Hepatocyte (in vitro differentiated cells): ENCODE results near the gene APC2. TPM values are rescaled to one million over a fixed set of nuclear protein-coding genes. Genes with fewer than 3 reads are reported as not detected.

Experiments
- DNase-seq: peaks from one replicate; pipeline ENCODE4 v3.0.0-alpha.2; 2016; ENCODE audit warnings: low spot score
- H2AFZ ChIP-seq: fragments of 200-600 bp; sonication (generic); 2 replicates; pipeline ENCODE4 v1.6.0; 2016; ENCODE audit warnings: antibody characterized with exemption, mild to moderate bottlenecking
- H3K27ac ChIP-seq: fragments of 200-600 bp; sonication (generic); 2 replicates; pipeline ENCODE4 v1.5.1; 2016; ENCODE audit warnings: mild to moderate bottlenecking
- H3K27me3 ChIP-seq: fragments of 200-600 bp; sonication (generic); 2 replicates; pipeline ENCODE4 v1.6.1; 2016
- H3K36me3 ChIP-seq: fragments of 200-600 bp; sonication (generic); replicated peaks from 2 replicates; pipeline ENCODE4 v1.5.1; 2016; ENCODE audit warnings: low read depth; ENCODE audit not compliant: insufficient read depth
- H3K4me1 ChIP-seq: fragments of 200-600 bp; sonication (generic); 2 replicates; pipeline ENCODE4 v1.5.1; 2016; ENCODE audit warnings: mild to moderate bottlenecking, moderate library complexity; ENCODE audit not compliant: insufficient read depth
- H3K4me2 ChIP-seq: fragments of 200-600 bp; sonication (generic); 2 replicates; pipeline ENCODE4 v1.6.0; 2016
- H3K4me3 ChIP-seq: fragments of 200-600 bp; sonication (generic); 2 replicates; pipeline ENCODE4 v1.5.1; 2016; ENCODE audit warnings: mild to moderate bottlenecking
- H3K79me2 ChIP-seq: fragments of 200-600 bp; sonication (generic); 2 replicates; pipeline ENCODE4 v1.6.0; 2017; ENCODE audit warnings: mild to moderate bottlenecking
- H3K9me2 ChIP-seq: fragments of 200-600 bp; sonication (generic); replicated peaks from 2 replicates; pipeline ENCODE4 v1.6.0; 2017; ENCODE audit warnings: mild to moderate bottlenecking; ENCODE audit not compliant: insufficient read depth
- H3K9me3 ChIP-seq: fragments of 200-600 bp; sonication (generic); 2 replicates; pipeline ENCODE4 v1.5.1; 2016; ENCODE audit warnings: low read depth, mild to moderate bottlenecking
- H4K20me1 ChIP-seq: fragments of 200-600 bp; sonication (generic); 2 replicates; pipeline ENCODE4 v1.6.0; 2016; ENCODE audit warnings: mild to moderate bottlenecking; ENCODE audit not compliant: insufficient read depth, poor library complexity, severe bottlenecking
- CTCF ChIP-seq: fragments of 200-600 bp; sonication (generic); IDR thresholded peaks from 2 replicates; pipeline ENCODE4 v1.5.1; 2016; ENCODE audit warnings: antibody characterized with exemption, mild to moderate bottlenecking; ENCODE audit not compliant: poor library complexity
- EZH2 ChIP-seq: fragments of 200-600 bp; sonication (generic); IDR thresholded peaks from 2 replicates; pipeline ENCODE4 v1.6.1; 2016; ENCODE audit warnings: antibody characterized with exemption, mild to moderate bottlenecking, borderline replicate concordance
- EZH2phosphoT487 ChIP-seq: fragments of 200-600 bp; sonication (generic); IDR thresholded peaks from one replicate; pipeline ENCODE4 v1.6.1; 2018; ENCODE audit warnings: antibody characterized with exemption, mild to moderate bottlenecking, low read depth, moderate library complexity; ENCODE audit not compliant: unreplicated experiment, severe bottlenecking
- WGBS: methylation state at CpG from one replicate; pipeline ENCODE4 v1.1.6; 2016; ENCODE audit warnings: low lambda C conversion rate; ENCODE audit errors: missing lambda C conversion rate; 5-methylcytosine and 5-hydroxymethylcytosine counted together
- polyA plus RNA-seq: library from polyadenylated mRNA; unstranded; fragments of >200 nt; fragmentation: Nextera tagmentation; extraction: Ambion mirVana; gene quantifications from 2 replicates; pipeline ENCODE4 v1.2.1, GENCODE V29; 2016
- total RNA-seq: library from RNA; depleted of rRNA; stranded (reverse); fragments of >200 nt; gene quantifications from 2 replicates; pipeline ENCODE4 v1.2.3, GENCODE V29; 2014

Gene APC2
- total and polyA plus RNA-seq, 2 experiments from 2014 or later, result 0.36 to 1.2 TPM

DNA sequence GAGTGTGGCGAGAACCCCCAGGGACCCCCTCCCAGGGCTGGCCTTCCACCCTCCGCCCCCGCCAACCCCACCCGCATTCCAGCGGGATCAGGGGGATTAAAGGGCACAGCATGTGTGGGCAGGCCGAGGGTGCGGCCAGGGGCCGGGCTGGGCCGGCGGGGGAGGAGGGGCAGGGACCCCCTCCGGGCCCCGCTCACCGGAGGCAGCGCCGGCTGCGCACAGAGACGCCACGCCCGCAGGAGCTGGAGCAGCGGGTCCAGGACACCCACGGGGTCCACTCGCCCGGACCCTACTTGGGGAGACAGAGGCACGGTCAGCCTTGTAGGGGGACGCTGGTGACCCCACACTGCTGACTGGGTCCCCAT lies 60.5 kb downstream of the APC2 start:
- H3K27me3 ChIP-seq, result no peaks in the 10 kb centered on the region

DNA sequence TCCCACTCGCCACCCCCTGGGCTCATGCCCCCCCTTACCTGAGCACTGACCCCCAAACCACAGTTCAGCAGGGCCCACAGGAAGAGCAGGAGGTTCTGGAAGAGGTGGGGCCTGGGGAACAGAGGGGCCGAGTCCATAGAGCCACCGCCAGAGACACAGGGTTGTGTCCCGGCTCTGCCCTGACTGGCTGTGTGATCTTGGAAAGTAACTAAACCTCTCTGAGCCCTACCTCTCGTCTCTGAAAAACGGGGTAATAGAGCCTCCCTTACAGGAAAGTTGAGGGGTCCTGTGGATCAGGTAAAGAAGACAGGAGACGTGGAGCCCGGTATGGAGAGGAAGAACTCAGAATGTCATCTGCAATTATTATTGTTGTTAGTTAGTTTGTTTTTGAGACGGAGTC lies 60.9 kb downstream of the APC2 start:
- Histone ChIP-seq H3K4me1 (peaks cover 35% of the 10 kb centered on the region), H3K27ac (peak overlapping the region; percentile 98), H3K36me3 (no peaks in the 10 kb centered on the region), H3K9me3 (no peaks in the 10 kb centered on the region), H3K27me3 (no peaks in the 10 kb centered on the region), H3K79me2 (peaks cover 13% of the 10 kb centered on the region), H2AFZ (no peak overlapping the region), H3K4me3 (no peak overlapping the region), H4K20me1 (no peaks in the 10 kb centered on the region), H3K4me2 (peak overlapping the region; percentile 99), H3K9me2 (no peaks in the 10 kb centered on the region)
- TF ChIP-seq EZH2phosphoT487, result no peak
- TF ChIP-seq EZH2, result no peak
- TF ChIP-seq CTCF, result no peak
- no peak for DNase-seq
- WGBS, result 67% methylated on average over 8 of the region's 9 CpGs

More for the DNA sequence above, 60.5 kb downstream of the APC2 start:
- H3K79me2 ChIP-seq, result peaks cover 13% of the 10 kb centered on the region
- peak overlapping the region; percentile 98 for H3K27ac ChIP-seq
- DNase-seq, result peak; percentile 75
- no peaks in the 10 kb centered on the region for H3K9me3 ChIP-seq
- H3K36me3 ChIP-seq, result no peaks in the 10 kb centered on the region
- no peak overlapping the region for H3K4me3 ChIP-seq
- no peaks in the 10 kb centered on the region for H4K20me1 ChIP-seq
- peak overlapping the region; percentile 99 for H3K4me2 ChIP-seq
- no peaks in the 10 kb centered on the region for H3K9me2 ChIP-seq
- H2AFZ ChIP-seq, result no peak overlapping the region
- WGBS, result 40% methylated on average over 2 of the region's 25 CpGs
- TF ChIP-seq CTCF, result no peak
- TF ChIP-seq EZH2, result no peak
- no peak for TF ChIP-seq EZH2phosphoT487
- H3K4me1 ChIP-seq, result peaks cover 35% of the 10 kb centered on the region

DNA sequence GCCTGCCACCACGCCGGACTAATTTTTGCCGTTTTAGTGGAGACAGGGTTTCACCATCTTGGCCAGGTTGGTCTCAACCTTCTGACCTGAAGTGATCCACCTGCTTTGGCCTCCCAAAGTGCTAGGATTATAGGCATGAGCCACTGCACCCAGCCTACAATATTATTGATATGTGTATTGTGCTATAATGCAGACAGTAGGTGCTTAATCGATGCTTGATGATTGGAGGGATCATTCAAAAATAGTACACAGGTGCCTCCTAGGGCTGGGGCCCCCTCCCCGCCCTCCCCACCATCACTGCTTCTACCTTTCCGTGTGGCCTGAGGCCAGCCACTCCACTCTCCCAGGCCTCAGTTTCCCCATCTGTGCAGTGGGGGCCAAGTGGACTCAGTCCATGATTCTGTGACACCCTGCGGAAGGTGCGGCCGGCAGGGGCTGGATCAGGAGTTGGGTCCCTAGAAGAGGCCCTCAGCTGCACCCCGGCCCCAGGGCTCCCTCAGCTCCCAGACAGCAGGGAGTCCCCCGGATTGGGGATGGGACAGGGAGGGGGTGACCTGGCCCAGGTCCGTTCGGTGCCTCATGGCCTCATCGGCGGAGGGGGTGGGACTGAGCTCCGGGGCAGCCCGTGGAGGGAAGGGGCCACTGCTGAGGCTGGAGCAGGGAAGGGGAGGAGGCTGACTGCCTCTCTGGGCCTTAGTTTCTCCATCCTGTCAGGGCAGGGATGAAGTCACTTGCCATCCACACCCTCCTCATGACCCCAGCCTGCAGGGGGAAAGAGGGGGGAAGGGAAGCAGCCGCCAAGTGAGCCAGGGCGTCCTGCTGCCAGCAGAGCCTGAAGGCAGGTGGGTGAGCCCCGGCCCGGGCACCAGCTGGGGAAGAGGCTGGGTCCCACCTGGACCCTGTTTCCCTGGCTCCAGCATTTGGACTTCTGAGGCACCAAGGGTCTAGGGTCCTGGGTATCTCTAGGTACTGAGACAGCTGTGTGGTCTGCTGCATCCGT lies 61.7 kb downstream of the APC2 start:
- peaks cover 35% of the 10 kb centered on the region for H3K4me1 ChIP-seq
- no peaks in the 10 kb centered on the region for H3K36me3 ChIP-seq
- peak overlapping the region; percentile 50 for H3K4me3 ChIP-seq
- no peak for DNase-seq
- no peak overlapping the region for H2AFZ ChIP-seq
- peaks cover 13% of the 10 kb centered on the region for H3K79me2 ChIP-seq
- H3K27ac ChIP-seq, result peak overlapping the region; percentile 98
- H3K9me2 ChIP-seq, result no peaks in the 10 kb centered on the region
- no peak for TF ChIP-seq EZH2
- no peak for TF ChIP-seq EZH2phosphoT487
- TF ChIP-seq CTCF, result no peak
- peak overlapping the region; percentile 99 for H3K4me2 ChIP-seq
- WGBS, result 83% methylated on average over 14 of the region's 22 CpGs
- no peaks in the 10 kb centered on the region for H3K9me3 ChIP-seq
- no peaks in the 10 kb centered on the region for H4K20me1 ChIP-seq
- H3K27me3 ChIP-seq, result no peaks in the 10 kb centered on the region
